ENCODE data around the gene CECR2. TPM values are rescaled to one million over a fixed set of nuclear protein-coding genes. Genes with fewer than 3 reads are reported as not detected.
A peak's percentile ranks its signal among the peaks of the same experiment; 100 is the strongest.

The CECR2 gene
- total RNA-seq, 1 donor from 2014 or later = not detected

GRCh38 chr22:17586831-17587440 lies 217.7 kb downstream of the CECR2 start:
- Histone ChIP-seq H3K36me3 (ENCODE audit: control insufficient read depth, insufficient read depth, low read length) (peaks cover 2% of the 10 kb centered on the region), H3K4me3 (ENCODE audit: low read depth, low read length) (no peak overlapping the region), H3K27me3 (ENCODE audit: control insufficient read depth, insufficient read depth, low read length) (no peaks in the 10 kb centered on the region)
- TF ChIP-seq, protein P1, sequence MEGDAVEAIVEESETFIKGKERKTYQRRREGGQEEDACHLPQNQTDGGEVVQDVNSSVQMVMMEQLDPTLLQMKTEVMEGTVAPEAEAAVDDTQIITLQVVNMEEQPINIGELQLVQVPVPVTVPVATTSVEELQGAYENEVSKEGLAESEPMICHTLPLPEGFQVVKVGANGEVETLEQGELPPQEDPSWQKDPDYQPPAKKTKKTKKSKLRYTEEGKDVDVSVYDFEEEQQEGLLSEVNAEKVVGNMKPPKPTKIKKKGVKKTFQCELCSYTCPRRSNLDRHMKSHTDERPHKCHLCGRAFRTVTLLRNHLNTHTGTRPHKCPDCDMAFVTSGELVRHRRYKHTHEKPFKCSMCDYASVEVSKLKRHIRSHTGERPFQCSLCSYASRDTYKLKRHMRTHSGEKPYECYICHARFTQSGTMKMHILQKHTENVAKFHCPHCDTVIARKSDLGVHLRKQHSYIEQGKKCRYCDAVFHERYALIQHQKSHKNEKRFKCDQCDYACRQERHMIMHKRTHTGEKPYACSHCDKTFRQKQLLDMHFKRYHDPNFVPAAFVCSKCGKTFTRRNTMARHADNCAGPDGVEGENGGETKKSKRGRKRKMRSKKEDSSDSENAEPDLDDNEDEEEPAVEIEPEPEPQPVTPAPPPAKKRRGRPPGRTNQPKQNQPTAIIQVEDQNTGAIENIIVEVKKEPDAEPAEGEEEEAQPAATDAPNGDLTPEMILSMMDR (IDR thresholded peaks at IDR 0.05; ENCODE audit: insufficient read depth, low read length, severe bottlenecking) = no peak
- DNase-seq (ENCODE audit: low read depth) (no peak), FAIRE-seq (no peak)

DNA sequence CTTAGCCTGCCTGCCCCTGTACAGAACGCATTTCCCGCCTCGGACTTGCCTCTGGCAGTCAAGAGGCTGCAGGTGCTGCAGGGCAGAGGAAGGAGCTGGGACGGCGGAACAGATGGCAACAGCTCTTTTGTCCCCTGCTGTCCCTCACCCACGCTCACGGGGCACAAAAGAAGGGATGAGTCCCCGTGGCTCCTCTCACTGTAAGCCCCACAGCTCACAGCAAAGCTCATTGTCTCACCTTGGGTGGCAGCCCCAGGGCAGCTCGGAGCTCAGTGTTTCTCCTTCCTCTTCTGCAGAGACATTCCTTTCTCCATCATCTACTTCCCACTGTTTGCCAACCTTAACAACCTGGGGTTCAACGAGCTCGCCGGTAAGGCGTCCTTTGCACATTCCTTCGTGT lies 218.4 kb downstream of the CECR2 start:
- no peaks in the 10 kb centered on the region for H3K27me3 ChIP-seq (ENCODE audit: control insufficient read depth, insufficient read depth, low read length)
- H3K36me3 ChIP-seq (ENCODE audit: control insufficient read depth, insufficient read depth, low read length) = peaks cover 6% of the 10 kb centered on the region
- DNase-seq (ENCODE audit: low read depth) = no peak
- TF ChIP-seq, protein P1 (IDR thresholded peaks at IDR 0.05; ENCODE audit: insufficient read depth, low read length, severe bottlenecking) = no peak
- FAIRE-seq = peak; percentile 13
- no peak overlapping the region for H3K4me3 ChIP-seq (ENCODE audit: low read depth, low read length)

DNA sequence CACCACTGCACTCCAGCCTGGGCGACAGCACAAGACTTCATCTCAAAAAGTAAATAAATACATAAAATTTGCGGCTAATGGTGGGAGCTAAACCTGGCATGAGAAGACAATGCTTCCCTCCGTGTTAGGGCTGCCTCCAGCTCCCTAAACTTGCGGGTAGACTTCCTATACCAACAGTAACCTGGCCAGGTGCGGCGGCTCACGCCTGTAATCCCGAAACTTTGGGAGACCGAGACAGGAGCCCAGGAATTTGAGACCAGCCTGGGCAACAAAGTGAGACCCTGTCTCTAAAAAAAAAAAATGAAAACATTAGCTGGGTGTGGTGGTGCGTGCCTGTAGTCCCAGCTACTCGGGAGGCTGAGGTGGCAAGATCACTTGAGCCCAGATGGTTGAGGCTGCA lies 219.3 kb downstream of the CECR2 start:
- TF ChIP-seq, protein P1 (IDR thresholded peaks at IDR 0.05; ENCODE audit: insufficient read depth, low read length, severe bottlenecking) = no peak
- peaks cover 11% of the 10 kb centered on the region for H3K36me3 ChIP-seq (ENCODE audit: control insufficient read depth, insufficient read depth, low read length)
- H3K27me3 ChIP-seq (ENCODE audit: control insufficient read depth, insufficient read depth, low read length) = no peaks in the 10 kb centered on the region
- no peak for DNase-seq (ENCODE audit: low read depth)
- no peak overlapping the region for H3K4me3 ChIP-seq (ENCODE audit: low read depth, low read length)
- FAIRE-seq = no peak

GRCh38 chr22:17589810-17590375 lies 220.6 kb downstream of the CECR2 start:
- TF ChIP-seq, protein P1 (IDR thresholded peaks at IDR 0.05; ENCODE audit: insufficient read depth, low read length, severe bottlenecking) = no peak
- H3K27me3 ChIP-seq (ENCODE audit: control insufficient read depth, insufficient read depth, low read length) = no peaks in the 10 kb centered on the region
- no peak overlapping the region for H3K4me3 ChIP-seq (ENCODE audit: low read depth, low read length)
- DNase-seq (ENCODE audit: low read depth) (no peak), FAIRE-seq (no peak)
- H3K36me3 ChIP-seq (ENCODE audit: control insufficient read depth, insufficient read depth, low read length) = peaks cover 11% of the 10 kb centered on the region

DNA sequence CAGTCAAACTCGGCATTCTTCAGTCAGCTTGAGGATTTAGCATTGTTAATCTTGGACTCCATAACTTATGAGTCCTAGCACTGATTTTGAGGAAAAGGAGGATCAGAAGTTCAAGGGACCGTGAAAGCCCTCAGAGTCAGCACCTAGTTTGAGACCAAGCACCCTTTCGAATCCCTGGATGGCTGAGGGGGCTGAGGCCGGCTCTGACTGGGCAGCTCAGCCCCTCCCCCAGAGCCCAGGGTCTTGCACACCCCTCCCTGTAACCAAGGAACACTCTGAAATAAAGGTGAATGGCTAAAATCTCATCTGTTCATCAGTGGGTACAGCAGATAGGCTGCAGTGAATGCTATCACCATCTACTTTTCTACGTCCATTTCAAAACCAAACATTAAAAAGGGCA lies 221.3 kb downstream of the CECR2 start:
- FAIRE-seq (no peak), DNase-seq (ENCODE audit: low read depth) (no peak)
- TF ChIP-seq, protein P1 (IDR thresholded peaks at IDR 0.05; ENCODE audit: insufficient read depth, low read length, severe bottlenecking) = no peak
- H3K4me3 ChIP-seq (ENCODE audit: low read depth, low read length) = no peak overlapping the region
- H3K36me3 ChIP-seq (ENCODE audit: control insufficient read depth, insufficient read depth, low read length) = peaks cover 11% of the 10 kb centered on the region
- H3K27me3 ChIP-seq (ENCODE audit: control insufficient read depth, insufficient read depth, low read length) = no peaks in the 10 kb centered on the region

- FAIRE-seq = no peak
- TF ChIP-seq, protein P1 (IDR thresholded peaks at IDR 0.05; ENCODE audit: insufficient read depth, low read length, severe bottlenecking) = no peak
- Histone ChIP-seq H3K36me3 (ENCODE audit: control insufficient read depth, insufficient read depth, low read length) (peaks cover 13% of the 10 kb centered on the region), H3K27me3 (ENCODE audit: control insufficient read depth, insufficient read depth, low read length) (no peaks in the 10 kb centered on the region), H3K4me3 (ENCODE audit: low read depth, low read length) (no peak overlapping the region)
- no peak for DNase-seq (ENCODE audit: low read depth)
Observed at GRCh38 chr22:17592201-17592600, 222.9 kb downstream of the CECR2 start.
